GM12891 (cell line): Measurements from ENCODE around the gene PRDM16.

ENCODE experiments used
- DNase-seq: peaks from one replicate; pipeline ENCODE4 v3.0.0; 2011; ENCODE audit warnings: low spot score; ENCODE audit not compliant: insufficient read length
- FAIRE-seq: peaks from 2 replicates; lab custom pipeline; 2011; peaks lifted over from hg19 to GRCh38; lab: Jason Lieb, UNC
- PAX5 ChIP-seq: IDR thresholded peaks from 2 replicates; pipeline ENCODE4 v1.6.1; 2011; ENCODE audit warnings: low read length, moderate library complexity, mild to moderate bottlenecking; ENCODE audit not compliant: insufficient read depth, severe bottlenecking
- POLR2A ChIP-seq: IDR thresholded peaks from 2 replicates; pipeline ENCODE4 v1.6.1; 2011; ENCODE audit warnings: low read depth, low read length, control low read depth
- POLR2AphosphoS5 ChIP-seq: IDR thresholded peaks from 2 replicates; pipeline ENCODE4 v1.6.1; 2011; ENCODE audit warnings: low read depth, low read length, control low read depth
- POU2F2 ChIP-seq: IDR thresholded peaks from 2 replicates; pipeline ENCODE4 v1.6.1; 2011; ENCODE audit warnings: low read depth, mild to moderate bottlenecking, control low read depth, low read length, moderate library complexity
- SPI1 ChIP-seq: IDR thresholded peaks from 2 replicates; pipeline ENCODE4 v1.6.1; 2011; ENCODE audit warnings: low read depth, low read length, control low read depth
- TAF1 ChIP-seq: IDR thresholded peaks from 2 replicates; pipeline ENCODE4 v1.6.1; 2011; ENCODE audit warnings: low read depth, low read length, control low read depth

The PRDM16 gene

GRCh38 chr1:3183813-3184212, 114.8 kb downstream of the PRDM16 start:
- DNase-seq: no peak
- FAIRE-seq: no peak
- TF ChIP-seq PAX5 (no peak), POU2F2 (no peak), SPI1 (no peak), POLR2A (no peak), TAF1 (no peak), POLR2AphosphoS5 (no peak)

GRCh38 chr1:3184666-3185065, 115.7 kb downstream of the PRDM16 start:
- no peak for TF ChIP-seq TAF1
- no peak for TF ChIP-seq PAX5
- TF ChIP-seq POLR2A: no peak
- TF ChIP-seq POU2F2: no peak
- no peak for TF ChIP-seq SPI1
- TF ChIP-seq POLR2AphosphoS5: no peak
- DNase-seq: no peak
- no peak for FAIRE-seq

GRCh38 chr1:3185896-3186525, 117.0 kb downstream of the PRDM16 start:
- FAIRE-seq: no peak
- no peak for TF ChIP-seq SPI1
- no peak for DNase-seq

- no peak for DNase-seq
Observed at GRCh38 chr1:3186526-3186921, 117.5 kb downstream of the PRDM16 start.

GRCh38 chr1:3187415-3188149, 118.6 kb downstream of the PRDM16 start:
- DNase-seq: no peak
- TF ChIP-seq SPI1: no peak
- no peak for TF ChIP-seq PAX5
- no peak for TF ChIP-seq POLR2AphosphoS5
- TF ChIP-seq TAF1: no peak
- TF ChIP-seq POU2F2: no peak
- no peak for TF ChIP-seq POLR2A
- no peak for FAIRE-seq

More at GRCh38 chr1:3186526-3186921, 117.5 kb downstream of the PRDM16 start:
- FAIRE-seq: no peak
- no peak for TF ChIP-seq POLR2A
- TF ChIP-seq POU2F2: no peak
- TF ChIP-seq PAX5: no peak
- no peak for TF ChIP-seq TAF1
- TF ChIP-seq POLR2AphosphoS5: no peak
- no peak for TF ChIP-seq SPI1

GRCh38 chr1:3188150-3188971, 119.4 kb downstream of the PRDM16 start:
- no peak for FAIRE-seq
- no peak for DNase-seq
- TF ChIP-seq POLR2A (no peak), SPI1 (no peak), PAX5 (no peak), TAF1 (no peak), POU2F2 (no peak), POLR2AphosphoS5 (no peak)

GRCh38 chr1:3190256-3191041, 121.4 kb downstream of the PRDM16 start:
- FAIRE-seq (no peak), DNase-seq (no peak)
- no peak for TF ChIP-seq TAF1
- TF ChIP-seq POLR2A: no peak
- no peak for TF ChIP-seq SPI1
- TF ChIP-seq POU2F2: no peak
- no peak for TF ChIP-seq PAX5
- TF ChIP-seq POLR2AphosphoS5: no peak

GRCh38 chr1:3192361-3192760, 123.4 kb downstream of the PRDM16 start:
- FAIRE-seq (no peak), DNase-seq (no peak)

More at GRCh38 chr1:3192361-3192760, 123.4 kb downstream of the PRDM16 start:
- TF ChIP-seq SPI1 (no peak), POLR2A (no peak), TAF1 (no peak), POU2F2 (no peak), POLR2AphosphoS5 (no peak), PAX5 (no peak)
